Sigmoid colon (tissue), 7 donors: ENCODE measurements around the gene HNRNPK. TPM values are rescaled to one million over a fixed set of nuclear protein-coding genes. Genes with fewer than 3 reads are reported as not detected.

Experiments used
- DNase-seq: peaks from one replicate; pipeline ENCODE4 v3.0.0-alpha.2; 2019
- H3K27ac ChIP-seq, 4 donors: fragments of 200-600 bp; sonication (generic); one replicate each; pipeline ENCODE4 v1.5.1; 2016 to 2019; ENCODE audit warnings: mild to moderate bottlenecking in 1 of 4
- H3K27me3 ChIP-seq, 3 donors: fragments of 200-600 bp; sonication (generic); one replicate each; pipeline ENCODE4 v1.5.1; 2019; ENCODE audit warnings: mild to moderate bottlenecking in 1 of 3
- H3K36me3 ChIP-seq, 4 donors: fragments of 200-600 bp; sonication (generic); one replicate each; pipeline ENCODE4 v1.5.1; 2016 to 2019
- H3K4me1 ChIP-seq, 4 donors: fragments of 200-600 bp; sonication (generic); one replicate each; pipeline ENCODE4 v1.5.1; 2017 to 2019
- H3K4me3 ChIP-seq, 4 donors: fragments of 200-600 bp; sonication (generic); one replicate each; pipeline ENCODE4 v1.5.1; 2017 to 2019; ENCODE audit warnings: mild to moderate bottlenecking in 2 of 4, moderate library complexity in 1 of 4
- H3K9me3 ChIP-seq, 4 donors: fragments of 200-600 bp in 3 of 4; sonication (generic) in 3 of 4; one replicate each; pipeline versions ENCODE4 v1.5.1 to v1.6.1; 2013 to 2019
- EP300 ChIP-seq, 4 donors: sonication (generic); formaldehyde crosslinking; IDR thresholded peaks; one replicate each; pipeline ENCODE4 v1.6.1; 2017; ENCODE audit warnings: antibody characterized with exemption in 4 of 4
- POLR2A ChIP-seq, 2 donors: fragments of 450-650 bp; IDR thresholded peaks; one replicate each; pipeline ENCODE4 v1.6.1; 2016; ENCODE audit warnings: antibody characterized with exemption in 2 of 2, mild to moderate bottlenecking in 2 of 2, moderate library complexity in 2 of 2
- POLR2AphosphoS5 ChIP-seq, 4 donors: sonication (generic); formaldehyde crosslinking; IDR thresholded peaks; one replicate each; pipeline ENCODE4 v1.6.1; 2017; ENCODE audit warnings: antibody characterized with exemption in 4 of 4
- WGBS, 2 donors: extraction: QIAGEN DNeasy Blood & Tissue Kit; methylation state at CpG; one replicate each; pipeline ENCODE4 v1.1.7; 2013; 5-methylcytosine and 5-hydroxymethylcytosine counted together
- intact Hi-C: fragments of 100-400 bp; cut with DNase I; formaldehyde crosslinking; loops from one replicate; pipeline ENCODE4 v1.15.1; 2023
- polyA plus RNA-seq, 3 donors: library from polyadenylated mRNA; stranded (reverse); fragments of 200-250 nt; gene quantifications; one replicate each; pipeline ENCODE4 v1.2.3, GENCODE V29; 2013
- total RNA-seq, 4 donors: library from RNA; depleted of rRNA; stranded (reverse); fragments of >200 nt; gene quantifications; one replicate each; pipeline ENCODE4 v1.1.0, GENCODE V29; 2016
- TF ChIP-seq, protein P1 (sequence below), 4 experiments: fragments of 450-650 bp in 3 of 4; fragments of 200-600 bp in 1 of 4; IDR thresholded peaks; one replicate each; pipeline ENCODE4 v1.5.1; 2016 to 2019; ENCODE audit warnings: antibody characterized with exemption in 4 of 4, mild to moderate bottlenecking in 3 of 4, moderate library complexity in 2 of 4
- donor health status: healthy with polysubstance abuse.
- donor health status: Bipolar disorder and iron deficiency.
- donor health status: healthy.

The HNRNPK gene
- total and polyA plus RNA-seq, 7 donors: 237 to 448 (median 364) TPM

DNA sequence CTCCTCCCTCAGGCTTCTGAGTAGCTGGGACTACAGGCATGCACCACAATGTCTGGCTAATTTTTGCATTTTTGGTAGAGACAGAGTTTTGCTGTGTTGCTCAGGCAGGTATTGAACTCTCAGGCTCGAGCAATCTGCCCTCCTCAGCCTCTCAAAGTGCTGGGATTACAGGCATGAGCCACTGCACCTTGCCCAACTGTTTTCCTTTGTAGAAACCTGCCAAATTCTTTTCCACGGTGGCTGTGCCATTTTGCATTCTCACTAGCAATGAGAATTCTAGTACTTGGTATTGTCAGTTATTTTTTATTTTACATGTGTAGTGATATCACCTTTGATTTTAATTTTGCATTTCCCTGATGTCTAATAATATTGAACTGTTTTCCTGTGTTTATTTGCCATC is 8.4 kb upstream of the HNRNPK start:
- H3K9me3 ChIP-seq: no peaks in the 10 kb centered on the region
- H3K27ac ChIP-seq: no peak overlapping the region
- H3K36me3 ChIP-seq: no peaks in the 10 kb centered on the region
- DNase-seq: no peak
- WGBS, 2 donors: 61 to 85% methylated on average over 2 of the region's 2 CpGs
- no peaks in the 10 kb centered on the region for H3K27me3 ChIP-seq
- H3K4me3 ChIP-seq: no peak overlapping the region
- intact Hi-C loops: no loop called here
- no peak for TF ChIP-seq EP300 (IDR thresholded peaks at IDR 0.05)
- no peak for TF ChIP-seq POLR2AphosphoS5 (IDR thresholded peaks at IDR 0.05)
- no peak for TF ChIP-seq POLR2A (IDR thresholded peaks at IDR 0.05)
- TF ChIP-seq, protein P1, sequence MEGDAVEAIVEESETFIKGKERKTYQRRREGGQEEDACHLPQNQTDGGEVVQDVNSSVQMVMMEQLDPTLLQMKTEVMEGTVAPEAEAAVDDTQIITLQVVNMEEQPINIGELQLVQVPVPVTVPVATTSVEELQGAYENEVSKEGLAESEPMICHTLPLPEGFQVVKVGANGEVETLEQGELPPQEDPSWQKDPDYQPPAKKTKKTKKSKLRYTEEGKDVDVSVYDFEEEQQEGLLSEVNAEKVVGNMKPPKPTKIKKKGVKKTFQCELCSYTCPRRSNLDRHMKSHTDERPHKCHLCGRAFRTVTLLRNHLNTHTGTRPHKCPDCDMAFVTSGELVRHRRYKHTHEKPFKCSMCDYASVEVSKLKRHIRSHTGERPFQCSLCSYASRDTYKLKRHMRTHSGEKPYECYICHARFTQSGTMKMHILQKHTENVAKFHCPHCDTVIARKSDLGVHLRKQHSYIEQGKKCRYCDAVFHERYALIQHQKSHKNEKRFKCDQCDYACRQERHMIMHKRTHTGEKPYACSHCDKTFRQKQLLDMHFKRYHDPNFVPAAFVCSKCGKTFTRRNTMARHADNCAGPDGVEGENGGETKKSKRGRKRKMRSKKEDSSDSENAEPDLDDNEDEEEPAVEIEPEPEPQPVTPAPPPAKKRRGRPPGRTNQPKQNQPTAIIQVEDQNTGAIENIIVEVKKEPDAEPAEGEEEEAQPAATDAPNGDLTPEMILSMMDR (IDR thresholded peaks at IDR 0.05): no peak
- no peaks in the 10 kb centered on the region for H3K4me1 ChIP-seq

DNA sequence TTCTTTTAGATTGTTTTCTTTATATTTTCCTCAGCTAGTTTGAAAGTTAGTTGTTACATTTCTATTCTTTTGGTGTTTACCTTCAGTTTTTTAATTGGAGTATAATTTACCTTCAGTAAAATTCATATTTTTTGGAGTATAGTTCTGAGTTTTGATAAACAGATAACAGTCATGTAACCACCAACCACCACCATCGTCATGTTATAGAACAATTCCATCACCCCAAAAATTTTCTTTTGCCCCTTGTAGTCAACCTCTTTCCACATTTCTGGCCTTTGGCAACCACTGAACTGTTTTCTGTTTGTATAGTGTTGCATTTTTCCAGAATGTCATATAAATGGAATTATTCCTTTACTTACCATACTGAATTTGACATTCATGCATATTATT is 7.4 kb upstream of the HNRNPK start:
- Histone ChIP-seq H3K9me3 (no peaks in the 10 kb centered on the region), H3K4me1 (no peaks in the 10 kb centered on the region), H3K36me3 (no peaks in the 10 kb centered on the region), H3K27me3 (no peaks in the 10 kb centered on the region), H3K4me3 (no peak overlapping the region), H3K27ac (peak overlapping the region in 1 of 4 donors; percentile 68)
- DNase-seq: no peak
- TF ChIP-seq EP300 (IDR thresholded peaks at IDR 0.05) (no peak), POLR2AphosphoS5 (IDR thresholded peaks at IDR 0.05) (no peak), POLR2A (IDR thresholded peaks at IDR 0.05) (no peak)
- TF ChIP-seq, protein P1 (IDR thresholded peaks at IDR 0.05): no peak
- WGBS, 2 donors: 88 to 94% methylated on average over 1 of the region's 1 CpG
- intact Hi-C loops: no loop called here

DNA sequence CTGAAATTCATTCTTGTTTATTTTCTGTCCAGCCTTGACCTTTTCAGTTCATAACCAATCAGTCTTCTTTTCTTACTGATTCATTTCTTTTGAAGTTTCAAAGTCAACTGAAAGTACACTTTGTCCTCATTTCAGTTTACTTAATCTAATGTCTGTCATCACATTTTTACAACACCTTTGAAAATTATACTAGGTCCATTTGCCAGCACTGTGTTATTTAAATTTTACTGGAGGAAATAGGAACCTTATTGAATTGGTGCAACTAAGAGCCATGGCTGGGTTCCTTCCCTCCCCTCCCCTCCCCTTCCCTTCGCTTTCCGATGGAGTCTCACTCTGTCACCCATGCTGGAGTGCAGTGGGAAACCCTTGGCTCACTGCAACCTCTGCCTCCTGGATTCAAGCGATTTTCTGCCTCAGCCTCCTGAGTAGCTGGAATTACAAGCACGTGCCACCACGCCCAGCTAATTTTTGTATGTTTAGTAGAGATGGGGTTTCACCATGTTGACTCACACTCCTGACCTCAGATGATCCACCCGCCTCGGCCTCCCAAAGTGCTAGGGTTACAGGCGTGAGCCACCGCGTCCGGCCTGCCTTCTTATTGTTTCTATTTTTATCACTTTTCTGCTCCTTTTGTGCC is 6.9 kb upstream of the HNRNPK start:
- no peak for DNase-seq
- H3K4me1 ChIP-seq: peaks cover 0 to 4% (median 1%) of the 10 kb centered on the region in 4 donors
- WGBS, 2 donors: 14 to 54% methylated on average over 11 of the region's 11 CpGs
- H3K4me3 ChIP-seq: no peak overlapping the region
- H3K9me3 ChIP-seq: no peaks in the 10 kb centered on the region
- intact Hi-C loops: no loop called here
- no peaks in the 10 kb centered on the region for H3K27me3 ChIP-seq
- H3K36me3 ChIP-seq: no peaks in the 10 kb centered on the region
- TF ChIP-seq POLR2A (IDR thresholded peaks at IDR 0.05): no peak
- TF ChIP-seq POLR2AphosphoS5 (IDR thresholded peaks at IDR 0.05): no peak
- no peak for TF ChIP-seq EP300 (IDR thresholded peaks at IDR 0.05)
- TF ChIP-seq, protein P1 (IDR thresholded peaks at IDR 0.05): no peak
- H3K27ac ChIP-seq: peak overlapping the region in 1 of 4 donors; percentile 68

DNA sequence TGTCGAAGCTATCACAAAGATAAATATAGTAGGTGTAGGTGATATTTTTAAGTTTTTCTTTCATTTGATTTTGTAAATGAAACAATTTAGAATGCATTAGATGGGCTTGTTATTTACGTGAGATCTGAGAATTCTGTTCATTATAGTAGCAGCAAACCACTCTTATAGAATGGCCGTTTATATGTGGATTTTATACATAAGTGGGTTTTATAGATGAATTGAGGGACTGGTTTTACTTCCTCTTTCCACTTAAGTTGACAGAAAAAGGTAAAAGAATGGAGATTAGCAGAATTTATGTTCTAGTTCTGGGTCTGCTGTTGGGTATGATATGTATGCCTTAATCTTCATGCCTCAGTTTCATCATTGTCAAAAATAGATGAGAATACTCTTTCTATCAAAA is 6.2 kb upstream of the HNRNPK start:
- DNase-seq: no peak
- peaks cover 0 to 10% (median 7%) of the 10 kb centered on the region in 4 donors for H3K4me1 ChIP-seq
- H3K36me3 ChIP-seq: no peaks in the 10 kb centered on the region
- no peak overlapping the region for H3K4me3 ChIP-seq
- 58% methylated on average over 3 of the region's 3 CpGs for WGBS, 2 donors
- no peaks in the 10 kb centered on the region for H3K27me3 ChIP-seq
- no peak for TF ChIP-seq POLR2AphosphoS5 (IDR thresholded peaks at IDR 0.05)
- TF ChIP-seq, protein P1 (IDR thresholded peaks at IDR 0.05): no peak
- TF ChIP-seq POLR2A (IDR thresholded peaks at IDR 0.05): no peak
- no peak for TF ChIP-seq EP300 (IDR thresholded peaks at IDR 0.05)
- no peaks in the 10 kb centered on the region for H3K9me3 ChIP-seq
- peak overlapping the region in 1 of 4 donors; percentile 68 for H3K27ac ChIP-seq
- intact Hi-C loops: no loop called here
